Caco-2 (cell line): ENCODE results near the gene ATRIP. TPM values are rescaled to one million over a fixed set of nuclear protein-coding genes. Genes with fewer than 3 reads are reported as not detected.

Source experiments
- BruUV-seq: library from RNA; stranded (reverse); fragments of 400-500 nt; replicated peaks from 2 replicates; lab custom pipeline; 2021; lab: Mats Ljungman, UMichigan
- CTCF ChIA-PET: fragments of 300-600 bp; sonication (Branson Sonifier 250); formaldehyde crosslinking; loops from one replicate; lab custom pipeline; 2022; ENCODE audit warnings: antibody characterized with exemption; lab: Charles Lee
- POLR2A ChIA-PET: fragments of 300-600 bp; sonication (Branson Sonifier 250); formaldehyde crosslinking; loops from one replicate; lab custom pipeline; 2022; ENCODE audit warnings: antibody characterized with exemption; lab: Charles Lee
- DNase-seq, 2 experiments: peaks; one replicate each; pipeline versions ENCODE4 v3.0.0 to v3.0.0-alpha.2; 2020 to 2022
- H3K27me3 ChIP-seq: replicated peaks from 2 replicates; pipeline ENCODE4 v1.6.0; 2011; ENCODE audit warnings: low read length; ENCODE audit not compliant: control insufficient read depth, insufficient read depth
- H3K36me3 ChIP-seq: 2 replicates; pipeline ENCODE4 v1.5.1; 2011; ENCODE audit warnings: low read length; ENCODE audit not compliant: control insufficient read depth, insufficient read depth
- H3K4me1 ChIP-seq: fragments of 250-450 bp; sonication (Bioruptor Pico); 2 replicates; pipeline ENCODE4 v1.5.1; 2020; ENCODE audit warnings: mild to moderate bottlenecking
- H3K4me3 ChIP-seq: 2 replicates; pipeline ENCODE4 v1.5.1; 2011; ENCODE audit warnings: low read depth, mild to moderate bottlenecking, control low read depth, low read length
- H3K9me3 ChIP-seq: fragments of 250-450 bp; sonication (Bioruptor Pico); 2 replicates; pipeline ENCODE4 v1.5.1; 2020; ENCODE audit warnings: mild to moderate bottlenecking, moderate library complexity
- H3K27ac Mint-ChIP-seq: one replicate; pipeline ENCODE4 v1.8.0; 2022; ENCODE audit warnings: mixed read lengths; ENCODE audit not compliant: unreplicated experiment
- H3K27me3 Mint-ChIP-seq: one replicate; pipeline ENCODE4 v1.8.0; 2022; ENCODE audit warnings: mixed read lengths; ENCODE audit not compliant: insufficient read depth, unreplicated experiment
- H3K36me3 Mint-ChIP-seq: one replicate; pipeline ENCODE4 v1.8.0; 2022; ENCODE audit warnings: mild to moderate bottlenecking, mixed read lengths; ENCODE audit not compliant: insufficient read depth, unreplicated experiment
- H3K4me1 Mint-ChIP-seq: one replicate; pipeline ENCODE4 v1.8.0; 2022; ENCODE audit warnings: low read depth, mixed read lengths; ENCODE audit not compliant: unreplicated experiment
- H3K4me3 Mint-ChIP-seq: one replicate; pipeline ENCODE4 v1.8.0; 2022; ENCODE audit warnings: mild to moderate bottlenecking, moderate library complexity, mixed read lengths; ENCODE audit not compliant: unreplicated experiment
- H3K9me3 Mint-ChIP-seq: one replicate; pipeline ENCODE4 v1.8.0; 2022; ENCODE audit warnings: mixed read lengths; ENCODE audit not compliant: unreplicated experiment
- intact Hi-C: fragments of 100-400 bp; cut with micrococcal nuclease; formaldehyde crosslinking; loops from one replicate; pipeline ENCODE4 v1.10.0; 2022; ENCODE audit not compliant: unreplicated experiment
- total RNA-seq: library from RNA; stranded (reverse); gene quantifications from 2 replicates; pipeline ENCODE4 v1.2.3, GENCODE V29; 2022
- TF ChIP-seq, protein P1 (sequence below), 2 experiments: fragments of 200-600 bp in 1 of 2; IDR thresholded peaks; 1 replicate in 1 of 2; 2 replicates in 1 of 2; pipeline versions ENCODE4 v1.5.1 to v1.8.0; 2011 to 2022; ENCODE audit warnings: antibody characterized with exemption in 1 of 2, control low read depth in 1 of 2, inconsistent platforms in 1 of 2, low read depth in 1 of 2, low read length in 1 of 2, mild to moderate bottlenecking in 1 of 2, moderate library complexity in 1 of 2; ENCODE audit not compliant: insufficient read depth in 1 of 2, severe bottlenecking in 1 of 2, unreplicated experiment in 1 of 2

Gene ATRIP
- total RNA-seq, 1 experiment from 2014 or later = 15.9 TPM

DNA sequence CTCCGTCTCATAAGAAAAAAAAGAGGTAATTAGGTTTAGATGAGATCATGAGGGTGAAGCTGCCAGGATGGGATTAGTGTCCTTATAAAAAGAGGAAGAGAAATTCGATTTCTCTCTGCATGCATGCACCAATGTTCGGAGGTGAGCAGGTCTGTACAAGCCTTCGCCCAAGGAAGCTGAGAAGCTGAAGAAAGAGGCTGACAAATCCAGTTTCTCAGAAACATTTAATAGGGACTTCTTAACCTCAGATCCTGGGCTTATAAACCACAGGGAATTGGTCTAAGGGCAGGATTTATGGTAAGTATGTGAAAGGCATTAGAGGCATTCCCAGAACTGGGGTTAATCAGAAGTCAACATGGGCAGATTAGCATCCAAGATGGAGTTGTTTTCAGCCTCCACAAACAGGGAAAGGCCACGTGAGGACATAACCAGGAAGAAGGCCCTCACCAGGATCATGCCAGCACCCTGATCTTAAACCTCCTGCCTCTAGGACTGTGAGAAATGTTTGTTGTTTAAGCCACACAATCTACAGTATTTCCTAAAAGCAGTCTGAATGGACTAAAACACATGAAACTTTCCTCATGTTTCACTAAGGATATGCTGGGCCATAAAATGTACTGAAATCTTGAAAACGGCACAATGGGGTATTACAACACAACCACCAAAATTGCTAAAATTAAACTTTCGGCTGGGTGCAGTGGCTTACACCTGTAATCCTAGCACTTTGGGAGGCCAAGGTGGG, 46.1 kb downstream of the ATRIP start:
- Mint-ChIP-seq H3K4me1 (no peaks in the 10 kb centered on the region), H3K4me3 (no peak overlapping the region), H3K36me3 (peaks cover 3% of the 10 kb centered on the region), H3K27me3 (no peaks in the 10 kb centered on the region), H3K27ac (no peak overlapping the region), H3K9me3 (no peaks in the 10 kb centered on the region)
- H3K27me3 ChIP-seq = no peaks in the 10 kb centered on the region
- intact Hi-C loops = no loop called here
- CTCF ChIA-PET = no interaction called here
- BruUV-seq = no TSS peak
- DNase-seq = no peak
- TF ChIP-seq, protein P1, sequence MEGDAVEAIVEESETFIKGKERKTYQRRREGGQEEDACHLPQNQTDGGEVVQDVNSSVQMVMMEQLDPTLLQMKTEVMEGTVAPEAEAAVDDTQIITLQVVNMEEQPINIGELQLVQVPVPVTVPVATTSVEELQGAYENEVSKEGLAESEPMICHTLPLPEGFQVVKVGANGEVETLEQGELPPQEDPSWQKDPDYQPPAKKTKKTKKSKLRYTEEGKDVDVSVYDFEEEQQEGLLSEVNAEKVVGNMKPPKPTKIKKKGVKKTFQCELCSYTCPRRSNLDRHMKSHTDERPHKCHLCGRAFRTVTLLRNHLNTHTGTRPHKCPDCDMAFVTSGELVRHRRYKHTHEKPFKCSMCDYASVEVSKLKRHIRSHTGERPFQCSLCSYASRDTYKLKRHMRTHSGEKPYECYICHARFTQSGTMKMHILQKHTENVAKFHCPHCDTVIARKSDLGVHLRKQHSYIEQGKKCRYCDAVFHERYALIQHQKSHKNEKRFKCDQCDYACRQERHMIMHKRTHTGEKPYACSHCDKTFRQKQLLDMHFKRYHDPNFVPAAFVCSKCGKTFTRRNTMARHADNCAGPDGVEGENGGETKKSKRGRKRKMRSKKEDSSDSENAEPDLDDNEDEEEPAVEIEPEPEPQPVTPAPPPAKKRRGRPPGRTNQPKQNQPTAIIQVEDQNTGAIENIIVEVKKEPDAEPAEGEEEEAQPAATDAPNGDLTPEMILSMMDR (IDR thresholded peaks at IDR 0.05; ENCODE audit: insufficient read depth in 1 of 2, low read depth in 1 of 2, low read length in 1 of 2, severe bottlenecking in 1 of 2, unreplicated experiment in 1 of 2) = no peak
- peaks cover 7% of the 10 kb centered on the region; the same call in 1 of the 2 replicates for H3K4me1 ChIP-seq
- H3K4me3 ChIP-seq = no peak overlapping the region
- POLR2A ChIA-PET = interaction anchor here (0.5 to 0.6 kb wide), 3 partner anchors 11 to 46 kb away, joined by 3 to 12 read pairs (median 11); partner anchors contain the start of gene ATRIP
- no peaks in the 10 kb centered on the region for H3K36me3 ChIP-seq
- no peaks in the 10 kb centered on the region for H3K9me3 ChIP-seq

DNA sequence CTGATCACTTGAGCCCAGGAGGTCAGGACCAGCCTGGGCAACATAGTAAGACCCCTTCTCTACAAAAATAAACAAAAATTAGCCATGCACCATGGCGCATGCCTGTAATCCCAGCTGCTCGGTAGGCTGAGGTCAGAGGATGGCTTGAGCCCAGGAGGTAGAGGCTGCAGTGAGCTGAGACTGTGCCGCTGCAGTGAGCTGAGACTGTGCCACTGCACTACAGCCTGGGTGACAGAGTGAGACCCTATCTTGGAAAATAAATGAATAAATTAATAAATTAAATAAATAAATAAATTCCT, 46.6 kb downstream of the ATRIP start:
- Mint-ChIP-seq H3K27me3 (no peaks in the 10 kb centered on the region), H3K27ac (no peak overlapping the region), H3K9me3 (peaks cover 5% of the 10 kb centered on the region), H3K4me1 (no peaks in the 10 kb centered on the region), H3K4me3 (no peak overlapping the region), H3K36me3 (peaks cover 8% of the 10 kb centered on the region)
- Histone ChIP-seq H3K4me1 (peaks cover 7% of the 10 kb centered on the region; the same call in 1 of the 2 replicates), H3K4me3 (no peak overlapping the region), H3K9me3 (no peaks in the 10 kb centered on the region), H3K36me3 (no peaks in the 10 kb centered on the region), H3K27me3 (no peaks in the 10 kb centered on the region)
- no peak for DNase-seq
- intact Hi-C loops = no loop called here
- TF ChIP-seq, protein P1 (IDR thresholded peaks at IDR 0.05; ENCODE audit: insufficient read depth in 1 of 2, low read depth in 1 of 2, low read length in 1 of 2, severe bottlenecking in 1 of 2, unreplicated experiment in 1 of 2) = no peak
- CTCF ChIA-PET = no interaction called here
- BruUV-seq = no TSS peak
- POLR2A ChIA-PET = interaction anchor here (0.6 kb wide), 1 partner anchor 11 kb away, joined by 11 read pairs; no protein-coding TSS in a partner anchor

DNA sequence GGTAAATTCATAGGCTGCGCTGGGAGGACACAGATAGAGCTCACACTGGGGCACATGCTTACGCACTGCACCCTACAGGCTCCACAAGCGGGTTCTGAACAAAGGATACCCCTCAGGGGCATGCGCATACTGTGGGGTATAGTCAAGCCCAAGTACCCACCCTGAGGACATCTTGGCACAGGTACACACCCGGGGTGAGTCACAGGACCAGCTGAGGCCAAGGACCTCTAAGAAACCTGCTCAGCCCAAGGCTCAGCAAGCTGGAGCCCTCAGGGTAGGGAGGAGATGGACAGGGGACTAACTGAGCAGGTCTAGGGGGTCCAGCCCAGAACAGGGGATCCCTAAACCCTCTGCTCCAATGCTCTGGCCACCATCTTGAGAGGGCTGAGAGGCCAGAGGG, 54.1 kb downstream of the ATRIP start:
- Mint-ChIP-seq H3K4me1 (peaks cover 9% of the 10 kb centered on the region), H3K27ac (no peak overlapping the region), H3K4me3 (no peak overlapping the region), H3K9me3 (peaks cover 10% of the 10 kb centered on the region), H3K36me3 (peaks cover 10% of the 10 kb centered on the region), H3K27me3 (no peaks in the 10 kb centered on the region)
- no TSS peak for BruUV-seq
- Histone ChIP-seq H3K4me3 (no peak overlapping the region), H3K36me3 (no peaks in the 10 kb centered on the region), H3K4me1 (peaks cover 19% of the 10 kb centered on the region), H3K27me3 (no peaks in the 10 kb centered on the region), H3K9me3 (no peaks in the 10 kb centered on the region)
- DNase-seq = no peak
- ChIA-PET CTCF (no interaction called here), POLR2A (no interaction called here)
- TF ChIP-seq, protein P1 (IDR thresholded peaks at IDR 0.05; ENCODE audit: insufficient read depth in 1 of 2, low read depth in 1 of 2, low read length in 1 of 2, severe bottlenecking in 1 of 2, unreplicated experiment in 1 of 2) = no peak
- intact Hi-C loops = no loop called here
